ENCODE measurements around the gene TNNT1.
"Not testable (repeated sequence)": the region's sequence is repeated elsewhere in the genome, so short reads cannot be mapped to it uniquely, and the experiment has no call there.

TNNT1 gene

DNA sequence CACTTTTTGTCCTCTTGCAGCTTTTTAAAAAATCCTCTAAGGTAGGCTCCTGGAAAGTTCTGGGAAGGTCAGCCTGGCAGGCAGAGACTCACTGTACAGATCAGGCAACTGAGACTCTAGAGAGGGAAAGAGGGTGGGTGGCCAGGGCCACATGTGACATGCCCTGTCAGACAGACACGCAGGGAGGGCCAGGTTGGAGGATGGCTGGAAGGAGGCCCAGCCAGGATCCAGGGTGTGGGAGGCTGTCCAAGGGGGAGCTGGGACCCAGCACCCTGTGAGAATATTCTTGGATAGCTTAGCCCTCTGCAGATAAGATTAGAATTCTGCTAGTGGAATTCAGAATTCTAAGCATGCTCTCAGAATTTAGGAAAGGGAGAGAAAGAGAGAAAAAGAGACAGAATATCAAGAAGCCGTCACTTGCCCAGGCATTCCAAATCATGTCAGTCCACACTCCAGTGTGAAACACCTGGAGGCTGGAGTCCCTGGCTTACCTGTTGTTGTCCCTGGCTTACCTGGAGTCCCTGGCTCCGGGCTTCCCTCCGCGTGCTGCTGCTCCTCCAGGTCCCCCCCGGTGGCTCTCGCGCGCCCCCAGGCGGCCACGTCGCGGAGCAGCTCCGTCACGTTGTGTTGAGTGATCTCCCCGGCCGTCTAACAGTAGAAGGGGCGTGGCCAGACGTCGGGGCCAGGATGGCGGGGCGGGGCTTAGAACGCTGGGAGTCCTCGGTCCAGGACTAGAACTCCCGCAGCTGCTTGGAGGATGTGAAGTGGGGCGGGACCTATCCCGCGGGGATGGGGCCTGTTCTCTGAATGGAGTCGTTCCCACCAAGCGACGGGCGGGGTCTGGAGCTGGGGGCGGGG, 11.4 kb upstream of the TNNT1 start:
- DNase-seq (peak; percentile 78 to 80 (median 79)), ATAC-seq (replicated peaks) (peak; percentile 96)
- Mint-ChIP-seq H3K27me3 (peaks cover 40 to 71% of the 10 kb centered on the region in 2 donors), H3K9me3 (peaks cover 0 to 2% of the 10 kb centered on the region in 2 donors), H3K4me1 (ENCODE audit: low read depth in 2 of 2) (peaks cover 7 to 9% of the 10 kb centered on the region in 2 donors), H3K4me3 (peak overlapping the region; percentile 17 to 38), H3K27ac (peak overlapping the region in 1 of 2 donors; percentile 66), H3K36me3 (ENCODE audit: insufficient read depth) (peaks cover 3% of the 10 kb centered on the region)

DNA sequence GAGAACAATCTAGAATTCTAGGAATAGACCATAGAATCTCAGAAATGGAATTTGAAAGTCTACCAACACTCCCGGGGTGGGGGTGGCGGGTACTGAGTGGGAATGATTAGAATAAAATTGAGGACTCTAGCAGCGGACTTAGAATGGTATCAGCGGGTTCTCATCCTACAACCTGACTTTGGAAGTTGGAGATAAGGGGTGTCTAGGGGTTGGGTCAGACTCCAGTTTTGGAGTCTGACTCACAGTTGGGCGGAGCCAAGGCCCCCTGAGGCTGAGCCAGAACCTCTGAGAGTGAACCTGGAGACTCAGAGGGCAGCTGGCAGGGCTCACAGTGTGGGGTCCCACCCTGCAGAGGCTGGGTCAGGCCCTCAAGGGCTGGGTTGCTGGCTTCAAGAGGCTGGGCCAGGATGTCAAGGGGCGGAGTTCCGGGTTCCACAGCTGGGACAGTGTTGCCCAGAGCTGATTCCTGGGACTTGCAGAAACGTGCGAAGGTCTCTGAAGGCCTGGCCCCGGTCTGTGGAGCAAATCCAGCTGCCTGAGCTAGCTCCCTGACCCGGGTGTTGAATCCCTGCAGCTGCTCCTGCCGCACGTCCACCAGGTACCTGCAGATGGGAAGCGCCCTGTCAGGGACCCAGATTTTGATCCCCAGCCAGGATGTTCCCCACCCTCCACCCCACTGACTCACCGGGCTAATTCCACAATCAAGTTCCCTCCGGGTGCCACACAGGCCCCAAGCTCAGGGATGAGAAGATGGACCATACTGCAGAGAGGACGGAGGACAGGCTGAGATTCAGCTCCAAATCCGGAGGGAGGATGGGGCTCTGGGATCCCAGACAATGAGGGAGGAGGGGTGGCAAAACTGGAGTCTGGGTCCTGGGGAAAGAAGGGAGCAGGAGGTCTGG, 10.1 kb upstream of the TNNT1 start:
- peaks cover 0 to 2% of the 10 kb centered on the region in 2 donors for H3K9me3 Mint-ChIP-seq
- no peak overlapping the region for H3K4me3 Mint-ChIP-seq
- DNase-seq: no peak
- peaks cover 13 to 14% of the 10 kb centered on the region in 2 donors for H3K4me1 Mint-ChIP-seq (ENCODE audit: low read depth in 2 of 2)
- peak overlapping the region in 1 of 2 donors; percentile 66 for H3K27ac Mint-ChIP-seq
- ATAC-seq (replicated peaks): no peak
- H3K36me3 Mint-ChIP-seq (ENCODE audit: insufficient read depth): peaks cover 3% of the 10 kb centered on the region
- peaks cover 31 to 67% of the 10 kb centered on the region in 2 donors for H3K27me3 Mint-ChIP-seq

DNA sequence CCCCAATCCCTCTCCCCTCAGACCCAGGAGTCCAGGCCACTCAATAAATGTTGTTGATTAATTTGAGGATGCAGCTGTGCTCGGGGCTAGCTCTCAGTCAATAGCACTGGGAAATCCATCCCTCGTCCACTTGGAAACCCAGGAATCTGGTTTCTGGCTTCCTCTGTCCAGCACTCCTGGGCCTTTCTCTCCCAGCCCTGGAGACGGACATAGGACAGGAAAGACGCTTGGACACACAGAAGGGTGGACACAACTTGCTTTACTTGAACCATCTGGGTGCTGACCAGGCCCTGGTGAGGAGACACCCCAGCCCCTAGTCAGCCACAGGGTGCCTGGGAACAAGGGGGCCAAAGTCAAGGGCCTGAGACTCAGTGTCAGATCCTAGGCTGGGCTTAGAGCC, 9.4 kb upstream of the TNNT1 start:
- H3K4me3 Mint-ChIP-seq: no peak overlapping the region
- H3K4me1 Mint-ChIP-seq (ENCODE audit: low read depth in 2 of 2): peaks cover 18% of the 10 kb centered on the region in 2 donors
- H3K9me3 Mint-ChIP-seq: peaks cover 0 to 2% of the 10 kb centered on the region in 2 donors
- H3K36me3 Mint-ChIP-seq (ENCODE audit: insufficient read depth): peaks cover 3% of the 10 kb centered on the region
- H3K27me3 Mint-ChIP-seq: peaks cover 31 to 61% of the 10 kb centered on the region in 2 donors
- no peak overlapping the region for H3K27ac Mint-ChIP-seq
- ATAC-seq (replicated peaks): no peak
- no peak for DNase-seq

DNA sequence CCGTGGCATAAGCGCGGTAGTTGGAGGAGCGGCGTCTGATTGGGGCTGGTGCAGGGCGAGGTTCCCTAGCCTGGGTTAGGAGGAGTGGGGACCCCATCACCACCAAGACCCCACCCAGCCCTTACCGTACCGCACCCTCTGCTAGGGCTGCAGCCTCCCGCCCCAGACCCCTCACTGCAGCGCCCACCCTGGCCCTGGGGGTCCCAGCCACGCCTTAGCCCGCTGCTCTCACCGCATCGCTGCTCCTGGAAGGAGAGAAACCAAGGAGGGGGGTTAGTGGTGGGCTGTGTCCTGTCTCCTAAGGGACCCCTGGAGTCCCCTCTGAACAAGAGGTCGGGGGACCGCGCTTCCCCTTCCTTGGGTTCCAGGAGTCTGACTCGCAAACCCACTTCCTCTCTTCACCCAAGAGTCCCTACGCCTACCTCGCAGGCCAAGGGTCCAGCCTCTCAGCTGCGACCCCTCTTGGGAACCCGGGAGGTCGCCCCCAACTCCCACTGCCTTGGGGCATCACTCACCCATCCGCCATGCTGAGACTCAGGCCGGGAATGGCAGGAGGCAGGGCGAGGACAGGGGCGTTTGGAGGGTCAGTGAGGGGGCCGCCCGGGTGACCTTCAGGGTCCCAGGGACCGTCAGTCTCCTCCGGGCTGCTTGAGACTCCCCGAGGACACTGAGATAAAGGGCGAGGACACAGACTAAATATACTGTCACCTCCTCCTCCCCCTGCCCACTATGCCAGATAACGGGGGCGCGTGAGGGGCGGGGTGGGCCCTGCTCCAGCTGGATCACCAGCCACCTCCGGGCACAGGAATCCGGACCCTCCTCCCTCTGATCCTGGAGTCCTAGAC, 8.3 kb upstream of the TNNT1 start, which contains the start of gene TNNI3:
TNNI3 (minus strand) TSS at position 669 of the 845 bp plus-strand sequence; CDS start at position 526, 143 bp downstream.
- Mint-ChIP-seq H3K27me3 (peaks cover 31 to 60% of the 10 kb centered on the region in 2 donors), H3K4me3 (peak within 1 kb of the TSS; percentile 26 to 34), H3K4me1 (ENCODE audit: low read depth in 2 of 2) (peaks cover 18 to 19% of the 10 kb centered on the region in 2 donors), H3K9me3 (peaks cover 2% of the 10 kb centered on the region in 2 donors), H3K36me3 (ENCODE audit: insufficient read depth) (peaks cover 3% of the 10 kb centered on the region), H3K27ac (no peak within 1 kb of the TSS)
- no peak for ATAC-seq (replicated peaks)
- DNase-seq: no peak

DNA sequence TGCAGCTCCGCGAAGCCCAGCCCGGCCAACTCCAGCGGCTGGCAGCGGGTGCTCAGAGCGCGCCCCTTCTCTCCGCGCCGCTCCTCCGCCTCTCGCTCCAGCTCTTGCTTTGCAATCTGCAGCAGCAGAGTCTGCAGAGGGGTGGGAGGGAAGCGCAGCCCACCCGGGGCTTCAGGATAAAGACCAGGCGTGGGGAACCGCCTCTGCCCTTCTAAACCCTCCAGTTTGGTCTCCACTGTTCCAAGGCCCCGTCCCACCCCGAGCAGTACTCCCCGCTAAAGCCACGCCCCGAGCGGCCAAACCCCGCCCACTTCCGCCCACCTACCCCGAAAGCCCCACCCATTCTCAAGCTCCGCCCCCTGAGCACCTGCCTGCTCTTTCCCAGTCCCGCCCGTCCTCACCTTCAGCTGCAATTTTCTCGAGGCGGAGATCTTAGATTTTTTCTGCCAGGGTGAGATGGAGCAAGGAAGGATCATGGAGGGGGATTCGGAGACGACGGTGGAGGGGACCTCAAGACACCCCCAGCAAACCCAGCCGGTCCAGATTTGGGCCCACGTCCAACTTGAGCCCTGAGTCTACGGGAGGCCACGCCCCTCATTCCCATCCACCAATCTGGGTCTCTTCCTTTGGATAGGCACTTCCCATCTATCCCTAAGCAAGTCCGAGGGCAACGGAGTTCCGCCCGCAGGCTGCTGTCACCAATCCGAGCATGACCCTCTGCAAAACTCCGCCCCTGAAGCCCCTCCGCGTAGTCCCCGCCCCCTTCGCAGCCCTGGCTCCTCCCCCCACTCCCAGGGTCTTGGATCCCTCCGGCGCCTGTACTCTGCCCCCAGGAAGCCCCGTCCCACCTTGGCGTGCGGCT, 7.4 kb upstream of the TNNT1 start:
- Mint-ChIP-seq H3K9me3 (peaks cover 6 to 10% of the 10 kb centered on the region in 2 donors), H3K27me3 (peaks cover 31 to 60% of the 10 kb centered on the region in 2 donors), H3K36me3 (ENCODE audit: insufficient read depth) (peaks cover 3% of the 10 kb centered on the region), H3K4me1 (ENCODE audit: low read depth in 2 of 2) (peaks cover 24 to 25% of the 10 kb centered on the region in 2 donors), H3K4me3 (peak overlapping the region; percentile 26 to 34), H3K27ac (no peak overlapping the region)
- DNase-seq (no peak), ATAC-seq (replicated peaks) (no peak)

DNA sequence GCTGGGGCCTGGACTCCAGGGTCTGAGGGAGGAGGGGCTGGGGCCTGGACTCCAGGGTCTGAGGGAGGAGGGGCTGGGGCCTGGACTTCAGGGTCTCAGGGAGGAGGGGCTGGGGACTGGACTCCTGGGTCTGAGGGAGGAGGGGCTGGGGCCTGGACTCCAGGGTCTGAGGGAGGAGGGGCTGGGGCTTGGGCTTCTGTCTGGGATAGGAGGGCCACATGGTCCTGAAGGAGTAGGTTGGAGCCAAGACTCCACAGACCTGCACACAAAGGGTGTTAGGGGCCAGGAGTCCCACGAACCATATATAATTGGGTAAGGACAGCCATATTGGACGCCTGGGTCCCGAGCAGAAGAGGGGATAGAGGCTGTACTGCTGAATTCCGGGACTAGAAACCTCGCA, 6.8 kb upstream of the TNNT1 start:
- H3K27me3 Mint-ChIP-seq: peaks cover 31 to 57% of the 10 kb centered on the region in 2 donors
- H3K36me3 Mint-ChIP-seq (ENCODE audit: insufficient read depth): not testable (repeated sequence)

DNA sequence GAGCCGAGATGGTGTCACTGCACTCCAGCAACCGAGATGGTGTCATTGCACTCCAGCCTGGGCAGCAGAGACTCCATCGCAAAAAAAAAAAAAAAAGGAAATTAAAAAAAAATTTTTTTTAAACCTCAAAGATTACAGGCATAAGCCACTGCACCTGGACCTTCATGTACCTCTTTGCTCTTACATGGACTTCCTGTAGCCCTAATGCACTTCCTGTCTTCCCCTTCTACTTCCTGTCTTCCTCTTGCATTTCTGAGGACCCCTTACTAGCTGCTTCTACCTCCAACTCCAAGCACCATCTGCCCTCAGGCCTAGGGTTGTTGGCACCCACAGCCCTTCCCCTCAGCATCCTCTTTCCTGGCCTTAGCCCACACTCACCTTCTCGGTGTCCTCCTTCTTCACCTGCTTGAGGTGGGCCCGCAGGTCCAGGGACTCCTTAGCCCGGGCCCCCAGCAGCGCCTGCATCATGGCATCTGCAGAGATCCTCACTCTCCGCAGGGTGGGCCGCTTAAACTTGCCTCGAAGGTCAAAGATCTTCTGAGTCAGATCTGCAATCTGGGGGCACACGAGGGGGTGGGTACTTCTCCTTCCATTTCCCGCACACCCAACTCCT, 4.8 kb upstream of the TNNT1 start:
- peaks cover 3% of the 10 kb centered on the region for H3K36me3 Mint-ChIP-seq (ENCODE audit: insufficient read depth)
- no peak for ATAC-seq (replicated peaks)

More for the DNA sequence above, 6.8 kb upstream of the TNNT1 start:
- not testable (repeated sequence) for DNase-seq; ATAC-seq (replicated peaks); H3K27ac Mint-ChIP-seq; H3K4me3 Mint-ChIP-seq
- peaks cover 25% of the 10 kb centered on the region in 2 donors for H3K4me1 Mint-ChIP-seq (ENCODE audit: low read depth in 2 of 2)
- H3K9me3 Mint-ChIP-seq: peaks cover 6 to 11% of the 10 kb centered on the region in 2 donors

DNA sequence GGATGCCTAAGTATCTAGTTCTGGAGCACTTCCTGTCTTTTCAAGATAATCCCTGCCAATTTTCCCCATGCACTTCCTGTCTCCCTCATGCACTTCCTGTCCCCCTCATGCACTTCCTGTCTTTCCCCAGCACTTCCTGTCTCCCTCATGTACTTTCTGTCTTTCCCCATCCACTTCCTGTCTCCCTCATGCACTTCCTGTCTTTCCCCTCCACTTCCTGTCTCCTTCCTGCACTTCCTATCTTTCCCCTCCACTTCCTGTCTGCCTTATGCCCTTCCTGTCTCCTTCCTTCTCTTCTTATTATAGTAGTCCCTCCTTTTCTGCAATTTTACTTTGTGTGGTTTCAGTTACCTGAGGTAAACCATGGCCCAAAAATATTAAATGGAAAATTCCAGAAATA, 3.0 kb upstream of the TNNT1 start:
- H3K9me3 Mint-ChIP-seq: peaks cover 5 to 11% of the 10 kb centered on the region in 2 donors
- peaks cover 27 to 52% of the 10 kb centered on the region in 2 donors for H3K27me3 Mint-ChIP-seq
- no peak overlapping the region for H3K4me3 Mint-ChIP-seq
- DNase-seq (no peak), ATAC-seq (replicated peaks) (no peak)
- peak overlapping the region; percentile 60 to 94 for H3K27ac Mint-ChIP-seq
- peaks cover 18 to 19% of the 10 kb centered on the region in 2 donors for H3K4me1 Mint-ChIP-seq (ENCODE audit: low read depth in 2 of 2)
- H3K36me3 Mint-ChIP-seq (ENCODE audit: insufficient read depth): peaks cover under 1% of the 10 kb centered on the region

More for the DNA sequence above, 4.8 kb upstream of the TNNT1 start:
- Mint-ChIP-seq H3K27me3 (peaks cover 29 to 52% of the 10 kb centered on the region in 2 donors), H3K4me1 (ENCODE audit: low read depth in 2 of 2) (peaks cover 18 to 19% of the 10 kb centered on the region in 2 donors), H3K27ac (no peak overlapping the region), H3K9me3 (peaks cover 5 to 11% of the 10 kb centered on the region in 2 donors), H3K4me3 (no peak overlapping the region)
- DNase-seq: no peak

DNA sequence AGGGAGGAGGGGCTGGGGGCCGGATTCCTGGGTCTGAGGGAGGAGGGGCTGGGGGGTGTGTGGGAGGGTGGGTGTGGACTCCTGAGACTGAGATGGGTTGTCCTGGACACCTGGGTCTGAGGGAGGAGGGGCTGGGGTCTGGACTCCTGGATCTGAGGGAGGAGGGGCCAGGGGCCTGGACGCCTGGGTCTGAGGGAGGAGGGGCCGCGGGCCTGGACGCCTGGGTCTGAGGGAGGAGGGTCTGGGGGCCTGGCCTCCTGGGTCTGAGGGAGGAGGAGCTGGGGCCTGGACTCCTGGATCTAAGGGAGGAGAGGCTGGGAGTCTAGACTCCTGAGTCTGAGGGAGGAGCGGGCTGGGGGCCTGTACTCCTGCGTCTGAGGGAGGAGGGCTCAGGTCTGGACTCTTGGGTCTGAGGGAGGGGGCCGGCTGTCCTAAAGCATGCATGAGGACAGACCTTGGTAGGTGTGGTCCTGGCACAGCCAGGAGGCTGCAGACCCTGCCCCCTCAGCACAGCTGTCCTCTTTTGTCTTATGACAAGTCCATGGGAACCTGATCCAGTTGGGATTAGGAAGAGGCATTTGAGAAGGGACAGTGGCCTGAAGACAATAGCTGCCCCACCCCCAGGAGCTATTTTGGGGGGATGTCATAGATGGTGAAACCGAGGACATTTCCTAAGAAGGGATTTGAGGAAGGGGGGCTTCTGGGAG, 1.3 kb downstream of the TNNT1 start:
- peaks cover 2% of the 10 kb centered on the region for H3K36me3 Mint-ChIP-seq (ENCODE audit: insufficient read depth)
- H3K4me1 Mint-ChIP-seq (ENCODE audit: low read depth in 2 of 2): peaks cover 12 to 16% of the 10 kb centered on the region in 2 donors
- DNase-seq (no peak), ATAC-seq (replicated peaks) (no peak)
- H3K9me3 Mint-ChIP-seq: peaks cover 5 to 11% of the 10 kb centered on the region in 2 donors
- no peak overlapping the region for H3K4me3 Mint-ChIP-seq
- no peak overlapping the region for H3K27ac Mint-ChIP-seq
- H3K27me3 Mint-ChIP-seq: peaks cover 56 to 76% of the 10 kb centered on the region in 2 donors

DNA sequence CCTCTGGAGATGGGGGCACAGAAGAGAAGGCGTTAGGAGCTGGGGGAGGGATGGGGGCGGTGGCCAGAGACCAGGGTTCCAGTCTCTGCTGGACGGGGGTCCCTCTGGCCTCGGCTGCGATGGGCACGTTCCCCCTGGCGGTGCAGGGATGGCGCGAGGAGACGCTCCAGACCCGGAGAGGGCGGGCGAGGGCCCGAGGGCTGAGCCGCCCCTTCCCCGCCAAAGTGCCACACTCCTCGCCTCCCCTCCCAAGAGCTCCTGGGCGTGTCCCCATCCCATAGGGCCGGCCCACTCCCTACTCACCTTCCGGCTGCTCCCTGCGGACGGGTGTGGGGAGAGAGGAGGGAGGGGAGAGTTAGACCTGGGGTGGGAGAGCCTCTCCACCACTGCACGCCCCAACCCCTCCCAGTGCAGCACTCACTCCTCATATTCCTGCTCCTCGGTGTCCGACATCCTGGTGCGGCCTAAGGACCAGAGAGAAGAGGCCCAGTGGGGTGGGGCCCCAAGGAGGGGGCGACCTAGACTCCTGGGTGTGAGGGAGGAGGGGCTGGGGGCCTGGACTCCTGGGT, 2.2 kb downstream of the TNNT1 start:
- DNase-seq (no peak), ATAC-seq (replicated peaks) (no peak)
- H3K4me3 Mint-ChIP-seq: no peak overlapping the region
- peaks cover 56 to 80% of the 10 kb centered on the region in 2 donors for H3K27me3 Mint-ChIP-seq
- no peak overlapping the region for H3K27ac Mint-ChIP-seq
- peaks cover 2% of the 10 kb centered on the region for H3K36me3 Mint-ChIP-seq (ENCODE audit: insufficient read depth)
- H3K4me1 Mint-ChIP-seq (ENCODE audit: low read depth in 2 of 2): peaks cover 8 to 11% of the 10 kb centered on the region in 2 donors
- H3K9me3 Mint-ChIP-seq: peaks cover under 1 to 5% of the 10 kb centered on the region in 2 donors
